ENCODE results near the gene FKBP1C.
"Not testable (repeated sequence)": the region's sequence is repeated elsewhere in the genome, so short reads cannot be mapped to it uniquely, and the experiment has no call there.

GRCh38 chr6:63211343-63211742, at the start of gene FKBP1C:
- TF ChIP-seq CTCF, POLR2A (IDR thresholded peaks at IDR 0.05): not testable (repeated sequence)
